ENCODE data around the gene MUTYH. TPM values are rescaled to one million over a fixed set of nuclear protein-coding genes. Genes with fewer than 3 reads are reported as not detected.
A peak's percentile ranks its signal among the peaks of the same experiment; 100 is the strongest.

MUTYH gene
- total and polyA plus RNA-seq, 9 of the 15 experiments (the other 6 are each of a cell fraction or from before 2014, with no cell fraction given): 3.4 to 53.5 (median 29.0) TPM

GRCh38 chr1:45340816-45341466, 701 bp upstream of the MUTYH start (continued):
- TF ChIP-seq RCOR1 (IDR thresholded peaks at IDR 0.05; ENCODE audit: borderline replicate concordance in 1 of 2, low read depth in 2 of 2, low read length in 2 of 2) (peak in 1 of 2 experiments; percentile 52; a peak in 1 of 4 replicates), TFAP4 (CRISPR knock-in tag; IDR thresholded peaks at IDR 0.05; ENCODE audit: borderline replicate concordance) (peak; percentile 37; the same call in 1 of the 2 replicates), SMARCA4 (IDR thresholded peaks at IDR 0.05) (no peak), ZNF384 (IDR thresholded peaks at IDR 0.05; ENCODE audit: low read depth, low read length) (no peak), CREB1 (IDR thresholded peaks at IDR 0.05) (no peak), CREB1 (CRISPR knock-in tag; IDR thresholded peaks at IDR 0.05) (peak; percentile 60; the same call in 1 of the 2 replicates), YY1 (IDR thresholded peaks at IDR 0.05; ENCODE audit: borderline replicate concordance in 1 of 3, control insufficient read depth in 1 of 3, extremely low read depth in 1 of 3, insufficient read depth in 3 of 3, insufficient read length in 1 of 3, insufficient replicate concordance in 2 of 3, low read depth in 1 of 3, low read length in 2 of 3) (peak in 1 of 3 experiments; percentile 34), CTCF (IDR thresholded peaks at IDR 0.05 in 2 of 3, conservative IDR thresholded peaks at IDR 0.05 in 1 of 3; ENCODE audit: insufficient read depth in 2 of 3, low read depth in 1 of 3, low read length in 3 of 3) (peak in 2 of 3 experiments; percentile 12 to 18; a peak in 1 of 6 replicates)

Measured in K562 (cell line).